GM06990 (cell line): ENCODE data around the gene CELA2A.
A peak's percentile ranks its signal among the peaks of the same experiment; 100 is the strongest.

ENCODE experiments used
- DNase-seq: peaks from one replicate; pipeline ENCODE4 v3.0.0-alpha.2; 2011; ENCODE audit not compliant: insufficient read length; ENCODE audit errors: extremely low read depth
- H3K27me3 ChIP-seq: replicated peaks from 2 replicates; pipeline ENCODE4 v1.6.0; 2011; ENCODE audit warnings: low read length; ENCODE audit not compliant: control insufficient read depth, insufficient read depth
- H3K36me3 ChIP-seq: 2 replicates; pipeline ENCODE4 v1.5.1; 2011; ENCODE audit warnings: low read length; ENCODE audit not compliant: control insufficient read depth, insufficient read depth
- H3K4me3 ChIP-seq: replicated peaks from 2 replicates; pipeline ENCODE4 v1.5.1; 2011; ENCODE audit warnings: low read depth, mild to moderate bottlenecking, control low read depth, low read length
- TF ChIP-seq, protein P1 (sequence below): IDR thresholded peaks from 2 replicates; pipeline ENCODE4 v1.5.1; 2011; ENCODE audit warnings: low read length, control low read depth, mild to moderate bottlenecking, inconsistent platforms; ENCODE audit not compliant: insufficient read depth, poor library complexity, severe bottlenecking

Gene CELA2A

GRCh38 chr1:15456313-15456954 lies at the start of gene CELA2A:
CELA2A (plus strand) TSS chr1:15456732; CDS start chr1:15456754, 22 bp downstream.
- no peak for DNase-seq
- Histone ChIP-seq H3K4me3 (no peak within 1 kb of the TSS), H3K36me3 (no peaks in the 10 kb centered on the region), H3K27me3 (no peaks in the 10 kb centered on the region)
- TF ChIP-seq, protein P1, sequence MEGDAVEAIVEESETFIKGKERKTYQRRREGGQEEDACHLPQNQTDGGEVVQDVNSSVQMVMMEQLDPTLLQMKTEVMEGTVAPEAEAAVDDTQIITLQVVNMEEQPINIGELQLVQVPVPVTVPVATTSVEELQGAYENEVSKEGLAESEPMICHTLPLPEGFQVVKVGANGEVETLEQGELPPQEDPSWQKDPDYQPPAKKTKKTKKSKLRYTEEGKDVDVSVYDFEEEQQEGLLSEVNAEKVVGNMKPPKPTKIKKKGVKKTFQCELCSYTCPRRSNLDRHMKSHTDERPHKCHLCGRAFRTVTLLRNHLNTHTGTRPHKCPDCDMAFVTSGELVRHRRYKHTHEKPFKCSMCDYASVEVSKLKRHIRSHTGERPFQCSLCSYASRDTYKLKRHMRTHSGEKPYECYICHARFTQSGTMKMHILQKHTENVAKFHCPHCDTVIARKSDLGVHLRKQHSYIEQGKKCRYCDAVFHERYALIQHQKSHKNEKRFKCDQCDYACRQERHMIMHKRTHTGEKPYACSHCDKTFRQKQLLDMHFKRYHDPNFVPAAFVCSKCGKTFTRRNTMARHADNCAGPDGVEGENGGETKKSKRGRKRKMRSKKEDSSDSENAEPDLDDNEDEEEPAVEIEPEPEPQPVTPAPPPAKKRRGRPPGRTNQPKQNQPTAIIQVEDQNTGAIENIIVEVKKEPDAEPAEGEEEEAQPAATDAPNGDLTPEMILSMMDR = no peak

DNA sequence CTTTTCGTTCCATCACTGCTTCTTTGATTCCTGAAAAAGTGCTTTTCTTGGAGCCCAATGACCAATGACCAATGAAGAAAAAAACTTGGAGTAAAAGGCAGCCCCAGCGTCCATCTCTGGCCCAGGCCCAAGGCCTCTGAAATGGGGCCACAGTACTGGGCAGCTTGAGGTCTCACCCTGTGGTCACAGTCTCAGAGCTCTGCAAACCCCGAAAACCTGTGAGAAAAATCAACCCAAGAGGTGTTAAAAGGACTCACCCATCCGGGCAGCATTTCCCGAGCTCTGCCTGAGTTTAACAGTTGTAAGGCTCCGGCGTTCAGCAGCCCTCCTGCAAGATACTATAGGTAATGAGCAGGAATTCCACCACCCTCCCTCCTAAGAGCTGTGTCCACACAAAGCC lies 49.0 kb upstream of the CELA2A start:
- H3K4me3 ChIP-seq = no peak overlapping the region

DNA sequence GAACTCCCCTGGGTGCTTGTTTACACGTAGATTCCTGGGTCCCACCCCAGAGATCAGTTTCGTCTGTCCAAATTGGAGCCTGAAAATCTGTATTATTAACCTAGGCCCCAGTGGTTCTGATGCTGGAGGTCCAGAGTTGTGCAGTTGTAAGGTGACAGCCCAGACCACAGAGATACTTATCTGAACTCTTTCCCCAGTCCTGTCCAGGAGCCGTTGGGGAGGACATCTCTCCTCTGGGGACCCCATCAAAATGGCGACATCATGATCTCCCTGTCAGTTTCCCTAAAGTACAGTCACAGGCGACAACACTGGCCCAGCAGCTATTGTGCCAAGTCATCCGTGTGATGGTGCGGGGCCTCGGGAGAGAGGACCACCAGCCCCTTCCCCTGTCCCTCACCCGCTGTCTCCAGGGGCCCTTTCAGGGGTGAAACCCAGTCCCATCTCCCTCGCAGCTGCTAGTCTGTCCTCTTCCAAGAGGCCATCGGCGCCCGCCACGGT lies 47.6 kb upstream of the CELA2A start:
- Histone ChIP-seq H3K4me3 (peak overlapping the region; percentile 78), H3K36me3 (peaks cover 2% of the 10 kb centered on the region), H3K27me3 (no peaks in the 10 kb centered on the region)
- DNase-seq = no peak
- TF ChIP-seq, protein P1 = no peak

More for the DNA sequence above, 49.0 kb upstream of the CELA2A start:
- no peak for DNase-seq
- H3K36me3 ChIP-seq = no peaks in the 10 kb centered on the region
- no peaks in the 10 kb centered on the region for H3K27me3 ChIP-seq
- TF ChIP-seq, protein P1 = no peak

- peak within 1 kb of the TSS; percentile 78 for H3K4me3 ChIP-seq
- no peaks in the 10 kb centered on the region for H3K27me3 ChIP-seq
- peak; percentile 82 for DNase-seq
- TF ChIP-seq, protein P1 = no peak
- peaks cover 2% of the 10 kb centered on the region for H3K36me3 ChIP-seq
These were observed 46.9 kb upstream of the CELA2A start, which contains the start of gene EFHD2 for GRCh38 chr1:15409388-15410222. EFHD2 (plus strand) TSS chr1:15409888; CDS start chr1:15409972, 84 bp downstream.

DNA sequence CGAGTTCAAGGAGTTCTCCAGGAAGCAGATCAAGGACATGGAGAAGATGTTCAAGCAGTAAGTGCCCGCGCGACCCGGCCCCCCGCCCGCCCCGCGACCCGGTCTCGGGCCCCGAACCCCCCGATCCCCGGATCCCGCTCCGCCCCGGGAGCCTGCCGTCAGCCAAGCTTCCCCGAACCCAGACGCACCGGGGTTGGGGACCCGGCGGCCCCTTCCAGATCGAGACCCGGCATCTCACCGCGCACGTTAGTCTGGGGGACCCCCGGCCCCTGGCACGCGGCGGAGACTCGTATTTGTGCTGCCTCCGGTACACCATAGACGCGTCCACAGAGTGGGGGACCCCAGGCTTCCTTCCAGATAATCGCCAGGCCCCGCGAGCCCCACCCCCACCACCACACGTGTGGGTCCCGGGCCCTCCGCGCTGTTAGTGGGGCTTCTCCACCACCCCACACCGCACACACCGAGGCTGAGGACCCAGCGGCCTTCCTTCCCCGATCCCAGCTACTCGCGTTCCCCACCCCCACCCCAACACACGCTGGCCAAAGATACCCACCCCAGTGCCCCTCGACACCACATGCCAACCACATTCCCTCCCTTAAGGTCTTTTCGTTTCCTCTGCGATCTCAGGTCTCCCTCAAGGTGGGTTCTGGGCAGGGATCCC lies 46.2 kb upstream of the CELA2A start:
- no peak for DNase-seq
- Histone ChIP-seq H3K4me3 (peak overlapping the region; percentile 78), H3K36me3 (peaks cover 2% of the 10 kb centered on the region), H3K27me3 (no peaks in the 10 kb centered on the region)
- TF ChIP-seq, protein P1 = no peak
